ENCODE data around the gene GALP. TPM values are rescaled to one million over a fixed set of nuclear protein-coding genes. Genes with fewer than 3 reads are reported as not detected.
"Not testable (repeated sequence)": the region's sequence is repeated elsewhere in the genome, so short reads cannot be mapped to it uniquely, and the experiment has no call there.

Gene GALP
- not detected for total RNA-seq
- long read RNA-seq = 0 reads

GRCh38 chr19:56175861-56176307 lies at the start of gene GALP:
Gene GALP, plus strand, starts transcription at chr19:56176008. Its CDS starts 1,101 bp downstream, at chr19:56177109.
- intact Hi-C loops (cut with micrococcal nuclease); H3K27ac ChIP-seq (replicated peaks); H3K36me3 ChIP-seq; H3K9me3 ChIP-seq (replicated peaks); H3K4me3 ChIP-seq; H3K4me1 ChIP-seq; DNase-seq: not testable (repeated sequence)
- H3K27me3 ChIP-seq (ENCODE audit: low read depth) = peaks cover 59% of the 10 kb centered on the region

GRCh38 chr19:56126983-56127780 lies 48.6 kb upstream of the GALP start:
- TF ChIP-seq CTCF (IDR thresholded peaks at IDR 0.05; ENCODE audit: borderline replicate concordance) = no peak
- H3K4me3 ChIP-seq = no peak overlapping the region

GRCh38 chr19:56130006-56130405 lies 45.8 kb upstream of the GALP start:
- intact Hi-C loops (cut with micrococcal nuclease) = no loop called here
- H3K27ac ChIP-seq (replicated peaks) = no peak overlapping the region
- H3K27me3 ChIP-seq (ENCODE audit: low read depth) = no peaks in the 10 kb centered on the region
- no peak for DNase-seq
- no peaks in the 10 kb centered on the region for H3K9me3 ChIP-seq (replicated peaks)
- peaks cover 13% of the 10 kb centered on the region for H3K4me1 ChIP-seq
- no peaks in the 10 kb centered on the region for H3K36me3 ChIP-seq
- no peak overlapping the region for H3K4me3 ChIP-seq
- TF ChIP-seq CTCF (IDR thresholded peaks at IDR 0.05; ENCODE audit: borderline replicate concordance) = no peak

More at GRCh38 chr19:56126983-56127780, 48.6 kb upstream of the GALP start:
- H3K9me3 ChIP-seq (replicated peaks) = no peaks in the 10 kb centered on the region
- peaks cover 6% of the 10 kb centered on the region for H3K4me1 ChIP-seq
- no peak overlapping the region for H3K27ac ChIP-seq (replicated peaks)
- no peaks in the 10 kb centered on the region for H3K36me3 ChIP-seq
- no peak for DNase-seq
- no peaks in the 10 kb centered on the region for H3K27me3 ChIP-seq (ENCODE audit: low read depth)
- intact Hi-C loops (cut with micrococcal nuclease) = no loop called here

GRCh38 chr19:56131651-56132050 lies 44.2 kb upstream of the GALP start:
- no peak for TF ChIP-seq CTCF (IDR thresholded peaks at IDR 0.05; ENCODE audit: borderline replicate concordance)
- no peak overlapping the region for H3K4me3 ChIP-seq
- H3K36me3 ChIP-seq = no peaks in the 10 kb centered on the region
- DNase-seq = no peak
- no peaks in the 10 kb centered on the region for H3K9me3 ChIP-seq (replicated peaks)
- intact Hi-C loops (cut with micrococcal nuclease) = no loop called here
- no peak overlapping the region for H3K27ac ChIP-seq (replicated peaks)
- no peaks in the 10 kb centered on the region for H3K27me3 ChIP-seq (ENCODE audit: low read depth)
- peaks cover 13% of the 10 kb centered on the region for H3K4me1 ChIP-seq

- H3K4me3 ChIP-seq = no peak overlapping the region
- DNase-seq = no peak
Observed at GRCh38 chr19:56132316-56132822, 43.4 kb upstream of the GALP start.

More at GRCh38 chr19:56132316-56132822, 43.4 kb upstream of the GALP start:
- Histone ChIP-seq H3K27ac (replicated peaks) (peak overlapping the region; percentile 68), H3K4me1 (peaks cover 13% of the 10 kb centered on the region), H3K27me3 (ENCODE audit: low read depth) (no peaks in the 10 kb centered on the region), H3K9me3 (replicated peaks) (no peaks in the 10 kb centered on the region), H3K36me3 (no peaks in the 10 kb centered on the region)
- intact Hi-C loops (cut with micrococcal nuclease) = no loop called here
- no peak for TF ChIP-seq CTCF (IDR thresholded peaks at IDR 0.05; ENCODE audit: borderline replicate concordance)

All from left ventricle myocardium inferior (tissue), 1 donor.